ENCODE data around the gene FERMT3. TPM values are rescaled to one million over a fixed set of nuclear protein-coding genes. Genes with fewer than 3 reads are reported as not detected.

Gene FERMT3
- total and polyA plus RNA-seq, 2 of the 13 experiments (the other 11 are each of a cell fraction or from before 2014, with no cell fraction given): 0.29 TPM; not detected in 1

- TF ChIP-seq HMG20A (CRISPR knock-in tag; IDR thresholded peaks at IDR 0.05; ENCODE audit: borderline replicate concordance): no peak
- no peak for TF ChIP-seq PLSCR1 (CRISPR knock-in tag; IDR thresholded peaks at IDR 0.05; ENCODE audit: borderline replicate concordance)
- no peak for TF ChIP-seq ZNF253 (CRISPR knock-in tag; IDR thresholded peaks at IDR 0.05; ENCODE audit: borderline replicate concordance)
- no peak for TF ChIP-seq HMG20B (CRISPR knock-in tag; conservative IDR thresholded peaks at IDR 0.05)
- peak; percentile 61 to 69; a peak in 3 of 4 replicates for TF ChIP-seq HMGXB4 (CRISPR knock-in tag; IDR thresholded peaks at IDR 0.05; ENCODE audit: borderline replicate concordance in 1 of 2, low read depth in 1 of 2)
- TF ChIP-seq RFXANK (CRISPR knock-in tag; IDR thresholded peaks at IDR 0.05): no peak
- no peak for TF ChIP-seq SP5 (CRISPR knock-in tag; IDR thresholded peaks at IDR 0.05; ENCODE audit: borderline replicate concordance, low read depth)
- peak; percentile 95; the same call in 1 of the 2 replicates for TF ChIP-seq ZNF850 (CRISPR knock-in tag; conservative IDR thresholded peaks at IDR 0.05)
- no peak for TF ChIP-seq FUBP1 (CRISPR knock-in tag; IDR thresholded peaks at IDR 0.05; ENCODE audit: borderline replicate concordance)
- no peak for TF ChIP-seq ZBTB40 (IDR thresholded peaks at IDR 0.05)
- TF ChIP-seq ZBTB40 (CRISPR knock-in tag; IDR thresholded peaks at IDR 0.05): no peak; the same call in 1 of the 2 replicates
- no peak for TF ChIP-seq MIER3 (CRISPR knock-in tag; IDR thresholded peaks at IDR 0.05; ENCODE audit: borderline replicate concordance)
- TF ChIP-seq RBM22 (optimal IDR thresholded peaks at IDR 0.05; ENCODE audit: low read length): no peak
Measured at GRCh38 chr11:64225608-64226506, 19.3 kb downstream of the FERMT3 start, which contains the start of the genes NUDT22 and TRPT1 (continued).
